GM10248 (cell line): Measurements from ENCODE around the gene MAP3K10.
A peak's percentile ranks its signal among the peaks of the same experiment; 100 is the strongest.

Source experiments
- CTCF ChIA-PET: fragments of 300-600 bp; sonication (Branson Sonifier 250); formaldehyde crosslinking; extraction: SDS; loops from one replicate; lab custom pipeline; 2021; ENCODE audit warnings: antibody characterized with exemption; lab: Yijun Ruan, JAX
- POLR2A ChIA-PET: fragments of 350-650 bp; sonication (Branson Sonifier 250); formaldehyde crosslinking; extraction: SDS; loops from one replicate; lab custom pipeline; 2020; ENCODE audit warnings: antibody characterized with exemption; lab: Yijun Ruan, JAX
- DNase-seq: peaks from one replicate; pipeline ENCODE4 v3.0.0; 2012; ENCODE audit errors: extremely low spot score
- CTCF ChIP-seq: IDR thresholded peaks from 2 replicates; pipeline ENCODE4 v1.5.1; 2012; ENCODE audit warnings: mild to moderate bottlenecking, low read depth; ENCODE audit errors: extremely low read depth, missing control alignments, control extremely low read depth

MAP3K10 gene

GRCh38 chr19:40221858-40222619 lies 30.8 kb downstream of the MAP3K10 start:
- POLR2A ChIA-PET = no interaction called here
- peak; percentile 91 for DNase-seq
- TF ChIP-seq CTCF = peak; percentile 69
- CTCF ChIA-PET = interaction anchor here (1.7 kb wide), 1 partner anchor 81 kb away, joined by 9 read pairs; no protein-coding TSS in a partner anchor

- ChIA-PET CTCF (interaction anchor here (1.0 kb wide), 1 partner anchor 33 kb away, joined by 3 read pairs; no protein-coding TSS in a partner anchor), POLR2A (no interaction called here)
- TF ChIP-seq CTCF = no peak
- DNase-seq = no peak
Measured at GRCh38 chr19:40223135-40223822, 32.1 kb downstream of the MAP3K10 start.

GRCh38 chr19:40224342-40225150 lies 33.3 kb downstream of the MAP3K10 start:
- TF ChIP-seq CTCF = no peak
- CTCF ChIA-PET = interaction anchor here (0.8 to 1.2 kb wide), 3 partner anchors 12 to 85 kb away, joined by 3 read pairs; no protein-coding TSS in a partner anchor
- POLR2A ChIA-PET = no interaction called here
- no peak for DNase-seq

GRCh38 chr19:40225440-40226305 lies 34.4 kb downstream of the MAP3K10 start:
- ChIA-PET POLR2A (no interaction called here), CTCF (interaction anchor here (0.8 to 1.2 kb wide), 3 partner anchors 11 to 86 kb away, joined by 3 read pairs; no protein-coding TSS in a partner anchor)
- TF ChIP-seq CTCF = no peak
- no peak for DNase-seq

GRCh38 chr19:40228346-40228745 lies 37.1 kb downstream of the MAP3K10 start:
- ChIA-PET POLR2A (no interaction called here), CTCF (interaction anchor here (1.5 kb wide), 1 partner anchor 89 kb away, joined by 5 read pairs; no protein-coding TSS in a partner anchor)
- TF ChIP-seq CTCF = no peak
- no peak for DNase-seq

GRCh38 chr19:40228863-40229262 lies 37.6 kb downstream of the MAP3K10 start:
- ChIA-PET CTCF (no interaction called here), POLR2A (no interaction called here)
- no peak for TF ChIP-seq CTCF
- DNase-seq = no peak
